SJCRH30 (cell line): ENCODE measurements around the gene GLMP. TPM values are rescaled to one million over a fixed set of nuclear protein-coding genes. Genes with fewer than 3 reads are reported as not detected.
A peak's percentile ranks its signal among the peaks of the same experiment; 100 is the strongest.

Experiments
- DNase-seq, 2 experiments: peaks; one replicate each; pipeline ENCODE4 v3.0.0-alpha.2; 2015 to 2020
- H3K27ac ChIP-seq: fragments of 250-450 bp; sonication (Bioruptor Pico); 2 replicates; pipeline ENCODE4 v1.5.1; 2020; ENCODE audit warnings: mild to moderate bottlenecking, moderate library complexity
- H3K27me3 ChIP-seq: fragments of 250-450 bp; sonication (Bioruptor Pico); 2 replicates; pipeline ENCODE4 v1.5.1; 2020; ENCODE audit warnings: mild to moderate bottlenecking, moderate library complexity
- H3K36me3 ChIP-seq: fragments of 250-450 bp; sonication (Bioruptor Pico); 2 replicates; pipeline ENCODE4 v1.5.1; 2020; ENCODE audit warnings: mild to moderate bottlenecking, moderate library complexity
- H3K4me1 ChIP-seq: fragments of 250-450 bp; sonication (Bioruptor Pico); 2 replicates; pipeline ENCODE4 v1.5.1; 2020; ENCODE audit warnings: mild to moderate bottlenecking, moderate library complexity
- H3K4me3 ChIP-seq: fragments of 250-450 bp; sonication (Bioruptor Pico); 2 replicates; pipeline ENCODE4 v1.5.1; 2020; ENCODE audit warnings: mild to moderate bottlenecking, moderate library complexity
- H3K9me3 ChIP-seq: fragments of 250-450 bp; sonication (Bioruptor Pico); replicated peaks from 2 replicates; pipeline ENCODE4 v1.5.1; 2020; ENCODE audit warnings: mild to moderate bottlenecking, moderate library complexity
- total RNA-seq: library from RNA; depleted of rRNA; stranded (reverse); fragments of >200 nt; shearing (Covaris generic); gene quantifications from 2 replicates; pipeline ENCODE4 v1.2.3, GENCODE V29; 2014

The GLMP gene
- total RNA-seq, 1 experiment from 2014 or later: 6.1 TPM

DNA sequence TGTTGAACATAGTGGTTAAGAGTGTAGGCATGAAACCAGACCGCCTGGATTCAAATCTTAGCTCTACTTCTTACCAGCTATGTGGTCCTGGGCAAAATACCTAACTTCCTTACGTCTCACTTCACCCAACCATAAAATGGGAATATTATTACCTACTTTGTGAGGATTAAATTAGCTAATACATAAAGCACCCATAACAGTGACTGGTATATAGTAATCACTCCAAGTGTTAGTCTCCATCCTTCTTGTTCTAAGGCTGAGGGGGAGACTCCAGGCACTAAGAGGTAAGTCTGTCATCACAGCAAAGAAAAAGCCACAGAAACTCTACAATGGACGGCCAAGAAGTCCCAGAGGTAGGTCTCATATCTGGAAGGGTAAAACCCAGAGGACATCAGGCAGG is 15.6 kb downstream of the GLMP start:
- Histone ChIP-seq H3K4me3 (no peak overlapping the region), H3K9me3 (no peaks in the 10 kb centered on the region), H3K4me1 (peaks cover 9% of the 10 kb centered on the region), H3K27ac (no peak overlapping the region), H3K27me3 (no peaks in the 10 kb centered on the region), H3K36me3 (peaks cover 33% of the 10 kb centered on the region)
- no peak for DNase-seq

DNA sequence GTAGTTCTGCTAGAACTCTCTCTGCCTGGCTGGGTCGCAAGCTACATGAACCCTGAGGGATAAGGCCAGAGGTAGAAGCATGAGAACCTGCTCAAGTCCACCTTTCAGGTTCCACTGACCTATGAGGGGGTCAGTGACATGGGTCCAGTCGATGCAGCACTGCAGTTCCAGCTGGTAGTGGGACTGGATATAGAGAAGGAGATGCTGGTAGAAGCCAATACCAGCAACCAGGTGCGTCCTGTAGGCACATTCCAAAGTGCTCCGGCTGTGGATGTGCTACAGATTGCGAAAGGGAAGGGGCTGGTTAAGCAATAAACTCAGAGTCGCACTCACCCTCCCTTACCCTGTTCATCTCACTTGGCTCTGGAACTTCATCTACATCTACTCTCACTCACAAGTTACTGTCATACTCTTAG is 18.5 kb downstream of the GLMP start:
- no peaks in the 10 kb centered on the region for H3K9me3 ChIP-seq
- no peaks in the 10 kb centered on the region for H3K27me3 ChIP-seq
- no peak for DNase-seq
- peaks cover 56% of the 10 kb centered on the region for H3K36me3 ChIP-seq
- no peak overlapping the region for H3K4me3 ChIP-seq
- H3K4me1 ChIP-seq: peaks cover 9% of the 10 kb centered on the region
- H3K27ac ChIP-seq: no peak overlapping the region

DNA sequence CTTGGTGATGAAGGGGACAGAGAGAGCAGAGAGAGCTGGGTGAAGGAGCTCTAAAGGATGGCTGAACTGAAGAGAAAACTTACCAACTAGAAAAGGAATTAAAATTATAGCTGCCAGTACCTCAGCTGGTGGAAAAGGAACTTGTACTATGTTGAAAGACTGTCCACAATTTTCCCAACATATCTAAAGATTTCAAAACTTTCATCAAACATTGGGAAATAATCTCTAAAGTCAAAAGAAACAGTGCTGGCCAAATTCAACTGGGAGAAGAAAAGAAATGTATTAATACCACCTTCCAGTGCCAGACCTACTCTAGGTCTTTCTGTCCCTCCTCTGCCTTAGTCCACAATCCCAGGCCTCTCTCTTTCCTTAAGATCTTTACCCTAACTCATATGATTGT is 18.9 kb downstream of the GLMP start:
- DNase-seq: no peak
- H3K4me1 ChIP-seq: peaks cover 7% of the 10 kb centered on the region
- H3K27me3 ChIP-seq: no peaks in the 10 kb centered on the region
- peaks cover 60% of the 10 kb centered on the region for H3K36me3 ChIP-seq
- no peak overlapping the region for H3K27ac ChIP-seq
- no peaks in the 10 kb centered on the region for H3K9me3 ChIP-seq
- no peak overlapping the region for H3K4me3 ChIP-seq

DNA sequence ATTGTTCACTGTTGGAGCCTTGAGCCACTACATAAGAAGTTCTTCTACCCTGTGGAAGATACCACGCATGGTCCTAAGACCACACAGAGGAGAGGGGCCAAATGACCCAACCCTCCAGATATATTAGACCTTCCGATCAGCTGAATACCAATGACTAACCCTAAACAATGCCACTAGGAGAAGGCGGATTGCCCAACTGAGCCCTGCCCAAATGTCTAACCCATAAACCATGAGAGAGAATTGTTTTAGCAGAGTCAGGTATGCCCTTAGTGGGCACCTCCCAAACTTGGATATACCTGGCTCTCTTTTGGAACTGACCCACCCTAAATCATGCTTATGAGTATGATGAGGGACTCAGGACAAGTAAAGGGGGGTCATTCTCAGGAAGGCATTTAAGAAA is 25.2 kb downstream of the GLMP start:
- Histone ChIP-seq H3K4me1 (no peaks in the 10 kb centered on the region), H3K36me3 (peaks cover 79% of the 10 kb centered on the region), H3K9me3 (no peaks in the 10 kb centered on the region), H3K27me3 (no peaks in the 10 kb centered on the region), H3K27ac (no peak overlapping the region), H3K4me3 (no peak overlapping the region)
- DNase-seq: no peak

DNA sequence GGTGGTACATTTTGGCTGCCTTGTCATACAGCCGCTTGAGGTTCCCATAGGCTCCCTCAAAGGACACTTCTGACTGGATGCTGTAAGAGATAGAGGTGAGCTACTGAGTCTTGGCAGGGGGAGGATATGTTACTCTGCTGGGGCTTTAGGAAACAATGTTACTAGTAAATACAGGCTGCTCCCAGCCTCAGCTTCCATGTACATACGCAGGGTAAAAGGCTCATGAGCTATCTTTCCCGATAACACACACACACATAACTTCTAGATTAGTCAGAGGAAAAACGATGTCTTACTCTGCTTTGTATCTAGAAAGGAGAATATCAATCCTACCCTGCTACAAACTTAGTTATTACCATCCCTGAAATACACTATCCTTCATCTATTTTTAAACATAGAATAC is 27.1 kb downstream of the GLMP start:
- Histone ChIP-seq H3K36me3 (peaks cover 81% of the 10 kb centered on the region), H3K27me3 (no peaks in the 10 kb centered on the region), H3K4me1 (no peaks in the 10 kb centered on the region), H3K27ac (no peak overlapping the region), H3K4me3 (no peak overlapping the region), H3K9me3 (no peaks in the 10 kb centered on the region)
- DNase-seq: no peak

DNA sequence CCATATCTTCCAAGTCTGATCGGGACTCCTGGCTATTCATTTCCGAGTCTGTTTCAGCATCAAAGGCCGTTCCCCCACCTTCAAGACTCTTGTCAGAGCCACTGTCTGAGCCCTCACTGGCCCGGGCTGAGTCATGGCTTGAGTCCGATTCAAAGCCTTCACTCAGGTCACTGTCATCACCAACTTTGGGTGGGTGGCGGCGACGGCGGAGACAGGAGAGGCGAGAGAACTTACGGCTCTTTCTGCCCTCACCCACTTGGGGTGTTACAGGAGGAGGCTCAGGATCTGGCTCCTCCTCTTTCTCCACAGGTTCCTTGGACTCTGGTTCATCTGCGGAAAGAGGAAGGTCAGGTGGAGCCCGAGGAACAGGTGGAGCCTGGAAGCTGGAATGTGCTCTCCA is 29.4 kb downstream of the GLMP start:
- H3K9me3 ChIP-seq: no peaks in the 10 kb centered on the region
- peaks cover 76% of the 10 kb centered on the region for H3K36me3 ChIP-seq
- no peak overlapping the region for H3K4me3 ChIP-seq
- H3K27me3 ChIP-seq: no peaks in the 10 kb centered on the region
- no peak for DNase-seq
- H3K27ac ChIP-seq: no peak overlapping the region
- H3K4me1 ChIP-seq: peaks cover 5% of the 10 kb centered on the region; the same call in 1 of the 2 replicates

DNA sequence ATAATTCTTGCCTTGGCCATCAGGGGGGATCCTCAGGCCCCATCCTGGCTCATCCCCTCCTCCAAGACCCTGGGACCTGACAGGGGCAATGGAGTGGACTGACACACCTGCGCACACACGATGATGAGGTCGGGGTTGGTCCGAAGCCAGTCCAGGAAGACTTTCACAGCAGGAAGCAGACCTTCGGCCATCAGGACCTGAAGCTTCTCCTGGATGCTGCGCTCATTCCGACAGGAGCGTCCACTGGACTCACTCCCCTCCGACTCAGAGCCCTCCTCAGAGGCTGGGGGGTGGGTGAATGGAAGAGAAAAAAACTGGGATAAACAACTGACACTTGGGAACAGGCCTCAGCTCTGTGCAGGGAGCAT is 32.2 kb downstream of the GLMP start:
- H3K4me3 ChIP-seq: no peak overlapping the region
- no peak overlapping the region for H3K27ac ChIP-seq
- H3K27me3 ChIP-seq: no peaks in the 10 kb centered on the region
- H3K36me3 ChIP-seq: peaks cover 84% of the 10 kb centered on the region
- DNase-seq: no peak
- H3K4me1 ChIP-seq: peaks cover 13% of the 10 kb centered on the region
- no peaks in the 10 kb centered on the region for H3K9me3 ChIP-seq

DNA sequence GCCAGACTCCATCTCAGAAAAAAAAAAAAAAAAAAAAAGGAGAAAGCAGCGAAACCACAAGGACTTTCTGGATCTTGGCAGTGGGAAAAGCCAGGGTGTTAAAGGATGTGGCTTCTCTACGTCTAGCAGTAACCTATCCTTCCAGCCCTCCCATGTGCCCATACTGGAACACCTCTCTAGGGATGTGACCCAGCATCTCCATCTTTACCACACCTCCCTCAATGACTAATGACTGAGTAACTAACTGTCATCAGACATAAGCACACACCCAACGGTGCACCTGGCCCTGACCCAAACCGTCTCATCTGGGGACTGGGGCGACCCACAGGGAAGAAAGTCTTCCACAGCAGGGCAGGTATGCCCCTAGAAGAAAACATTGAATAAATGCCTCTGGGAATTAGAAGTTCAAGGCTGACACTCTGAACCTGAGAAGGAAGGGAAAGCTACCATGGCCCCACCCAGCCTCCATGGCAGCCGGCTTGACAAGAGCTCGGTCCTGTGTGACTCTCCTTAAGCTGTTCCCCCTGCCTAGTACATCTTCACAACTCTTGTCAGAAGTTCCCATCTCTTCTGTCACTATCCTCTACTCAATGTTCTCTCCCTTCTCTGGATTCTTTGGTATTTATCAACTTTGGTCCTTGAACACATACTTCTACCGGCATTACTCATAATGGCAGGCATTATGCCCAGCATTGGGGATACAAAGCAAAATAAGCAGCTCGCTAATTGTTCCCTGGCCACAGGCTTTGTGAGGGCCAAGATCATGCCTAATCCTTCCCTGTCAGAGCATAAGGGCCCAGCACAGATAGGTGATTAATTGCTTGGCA is 32.8 kb downstream of the GLMP start:
- H3K36me3 ChIP-seq: peaks cover 84% of the 10 kb centered on the region

DNA sequence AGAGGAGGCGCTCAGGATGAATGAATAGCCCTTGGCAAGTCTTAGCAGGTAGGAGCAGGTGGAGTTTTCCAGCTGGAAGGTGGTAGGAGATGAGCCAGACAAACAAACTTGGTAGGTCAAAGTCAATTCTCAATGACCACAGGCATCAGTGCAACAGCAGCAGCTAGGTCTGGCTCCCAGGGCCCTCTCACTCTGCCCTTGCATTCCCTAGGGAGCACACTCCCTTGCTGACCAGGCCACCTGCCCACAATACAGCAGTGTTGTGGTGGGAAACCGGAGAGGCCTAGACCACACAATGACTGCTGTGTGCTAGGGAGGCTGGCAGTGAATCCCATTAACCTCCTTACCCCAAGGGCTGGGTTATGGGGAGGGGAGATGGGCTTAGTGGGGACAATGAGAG is 34.6 kb downstream of the GLMP start:
- peak; percentile 88 to 94 for DNase-seq
- peak overlapping the region; percentile 43; the same call in 1 of the 2 replicates for H3K27ac ChIP-seq
- H3K27me3 ChIP-seq: no peaks in the 10 kb centered on the region
- H3K4me3 ChIP-seq: no peak overlapping the region
- H3K9me3 ChIP-seq: no peaks in the 10 kb centered on the region
- peaks cover 13% of the 10 kb centered on the region for H3K4me1 ChIP-seq
- H3K36me3 ChIP-seq: peaks cover 72% of the 10 kb centered on the region

More for the DNA sequence above, 32.8 kb downstream of the GLMP start:
- H3K27ac ChIP-seq: no peak overlapping the region
- no peak for DNase-seq
- H3K9me3 ChIP-seq: no peaks in the 10 kb centered on the region
- H3K4me1 ChIP-seq: peaks cover 13% of the 10 kb centered on the region
- no peak overlapping the region for H3K4me3 ChIP-seq
- no peaks in the 10 kb centered on the region for H3K27me3 ChIP-seq

DNA sequence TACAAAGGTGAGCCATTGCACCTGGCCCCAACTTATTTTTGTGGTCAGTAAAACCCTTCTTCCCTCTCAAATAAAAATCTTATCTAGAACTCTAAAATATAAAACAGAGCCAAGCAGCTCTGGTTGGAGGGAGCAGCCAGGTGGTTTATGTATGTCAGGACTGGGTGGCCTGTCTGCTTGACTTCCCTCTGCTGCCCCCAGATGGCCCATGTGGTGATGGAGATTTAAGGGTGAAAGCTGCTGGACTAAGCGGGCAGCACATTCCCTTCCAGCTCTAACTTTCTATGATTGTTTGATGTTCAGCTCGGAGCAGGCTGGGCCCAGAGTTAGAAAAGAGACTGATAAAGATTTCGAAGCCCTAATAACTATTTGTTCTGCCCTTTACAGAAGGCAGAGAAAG is 35.7 kb downstream of the GLMP start:
- H3K27ac ChIP-seq: no peak overlapping the region
- H3K27me3 ChIP-seq: no peaks in the 10 kb centered on the region
- DNase-seq: no peak
- H3K36me3 ChIP-seq: peaks cover 71% of the 10 kb centered on the region
- peaks cover 13% of the 10 kb centered on the region for H3K4me1 ChIP-seq
- no peaks in the 10 kb centered on the region for H3K9me3 ChIP-seq
- H3K4me3 ChIP-seq: no peak overlapping the region

DNA sequence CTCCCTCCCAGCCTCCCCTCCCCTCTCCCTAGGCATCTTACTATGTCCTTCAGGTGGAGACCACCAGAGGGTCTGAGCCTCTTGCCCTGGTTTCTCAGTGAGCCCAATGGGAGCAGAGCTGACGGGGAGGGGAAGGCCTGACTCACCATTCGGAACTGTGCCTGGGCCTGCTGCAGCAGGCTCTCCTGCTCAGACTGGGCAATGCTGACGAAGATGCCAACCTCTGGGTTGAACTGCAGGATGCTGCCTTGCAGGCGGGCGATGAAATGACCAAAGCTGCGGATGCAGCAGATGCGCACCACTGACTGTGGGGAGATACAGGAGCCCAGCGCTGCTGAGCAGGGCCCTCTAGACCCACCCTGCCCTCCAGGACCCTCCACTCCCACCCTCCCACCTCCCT is 36.6 kb downstream of the GLMP start:
- no peak for DNase-seq
- Histone ChIP-seq H3K4me1 (peaks cover 13% of the 10 kb centered on the region), H3K4me3 (no peak overlapping the region), H3K27me3 (no peaks in the 10 kb centered on the region), H3K27ac (no peak overlapping the region), H3K9me3 (no peaks in the 10 kb centered on the region), H3K36me3 (peaks cover 70% of the 10 kb centered on the region)

DNA sequence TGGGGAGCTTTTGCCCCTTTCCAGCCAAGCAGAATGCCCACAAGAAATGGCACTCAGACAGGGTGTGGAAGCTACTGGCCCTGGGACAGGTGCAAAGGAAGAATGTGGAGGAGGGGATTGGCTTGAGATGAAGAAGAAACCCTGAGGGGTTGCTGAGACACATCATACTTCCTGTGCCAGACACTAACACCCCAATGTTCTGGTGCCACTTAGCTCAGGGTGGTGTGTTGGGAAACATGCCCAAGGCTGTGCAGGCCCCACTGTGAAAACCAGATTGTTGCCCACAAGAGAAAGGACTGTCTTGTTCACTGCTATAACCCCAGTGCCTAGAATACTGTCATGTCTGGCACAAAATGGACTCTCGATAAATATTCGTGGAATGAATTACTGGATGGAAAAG is 37.8 kb downstream of the GLMP start:
- Histone ChIP-seq H3K9me3 (no peaks in the 10 kb centered on the region), H3K36me3 (peaks cover 66% of the 10 kb centered on the region), H3K4me3 (no peak overlapping the region), H3K27me3 (no peaks in the 10 kb centered on the region), H3K4me1 (peaks cover 13% of the 10 kb centered on the region), H3K27ac (no peak overlapping the region)
- DNase-seq: no peak

DNA sequence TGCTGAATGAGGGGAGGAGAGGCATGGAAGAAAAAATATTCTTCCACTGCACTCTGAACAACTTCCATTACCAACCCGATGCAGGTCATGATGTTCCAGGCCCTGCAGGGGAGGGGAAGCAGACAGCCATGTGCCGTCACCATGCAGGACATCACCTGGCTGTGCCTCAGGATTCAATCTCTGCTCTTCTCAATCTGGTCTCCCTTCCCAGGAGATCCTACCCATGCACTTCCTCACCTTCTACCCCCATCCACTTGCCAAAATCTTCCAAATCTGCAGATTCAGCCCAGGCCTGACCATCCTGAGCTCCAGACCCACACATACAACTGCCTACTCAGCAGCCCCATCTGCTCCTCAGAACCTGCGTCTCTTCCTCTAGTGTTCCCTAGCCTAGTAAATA is 41.8 kb downstream of the GLMP start:
- no peak overlapping the region for H3K27ac ChIP-seq

DNA sequence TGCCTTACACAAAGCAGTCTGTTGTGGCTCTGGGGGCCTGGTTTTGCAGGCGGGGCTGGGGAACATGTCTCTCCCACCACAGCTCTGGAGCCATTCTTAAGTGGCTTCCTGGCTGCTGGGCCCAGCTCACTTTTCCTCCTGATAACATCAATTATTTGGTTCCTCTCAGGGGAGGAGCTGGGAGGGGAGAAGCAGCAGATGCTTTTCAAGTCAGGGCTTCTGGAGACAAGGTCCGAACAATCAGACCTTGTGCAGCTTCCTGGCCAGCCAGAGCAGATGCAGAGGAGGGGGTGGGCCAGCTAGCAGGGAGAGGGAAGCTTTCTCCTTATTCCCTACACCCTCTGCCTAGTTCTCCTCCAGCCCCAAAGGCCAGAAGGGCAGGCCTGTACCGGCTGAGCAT is 44.0 kb downstream of the GLMP start:
- Histone ChIP-seq H3K27ac (no peak overlapping the region), H3K4me3 (no peak overlapping the region), H3K36me3 (peaks cover 44% of the 10 kb centered on the region), H3K27me3 (no peaks in the 10 kb centered on the region), H3K4me1 (no peaks in the 10 kb centered on the region), H3K9me3 (no peaks in the 10 kb centered on the region)
- DNase-seq: peak; percentile 41 to 45

More for the DNA sequence above, 41.8 kb downstream of the GLMP start:
- H3K4me3 ChIP-seq: no peak overlapping the region
- H3K27me3 ChIP-seq: no peaks in the 10 kb centered on the region
- no peaks in the 10 kb centered on the region for H3K9me3 ChIP-seq
- no peak for DNase-seq
- H3K36me3 ChIP-seq: peaks cover 55% of the 10 kb centered on the region
- H3K4me1 ChIP-seq: no peaks in the 10 kb centered on the region

DNA sequence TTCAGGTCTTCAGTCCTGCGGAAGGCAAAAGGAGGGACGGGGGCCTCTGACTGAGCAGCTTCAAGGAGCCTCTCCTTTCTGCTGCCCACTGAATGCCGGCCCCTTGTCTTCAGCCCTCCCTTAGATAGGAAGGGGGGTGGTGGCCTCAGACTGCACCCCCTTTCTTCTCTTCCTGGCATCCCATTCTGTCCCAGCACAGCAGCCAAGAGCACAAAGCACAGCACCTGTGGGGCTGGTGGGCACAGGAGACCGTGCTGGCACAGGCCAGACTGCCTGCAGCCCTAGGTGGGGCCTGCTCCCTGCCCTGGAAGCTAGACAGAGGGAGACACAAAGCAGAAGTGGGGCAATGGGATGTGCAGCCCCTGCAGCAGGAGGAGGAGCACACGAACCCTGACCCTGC is 45.9 kb downstream of the GLMP start:
- DNase-seq: no peak
- Histone ChIP-seq H3K9me3 (no peaks in the 10 kb centered on the region), H3K36me3 (peaks cover 36% of the 10 kb centered on the region), H3K4me3 (no peak overlapping the region), H3K27ac (no peak overlapping the region), H3K4me1 (no peaks in the 10 kb centered on the region), H3K27me3 (no peaks in the 10 kb centered on the region)

DNA sequence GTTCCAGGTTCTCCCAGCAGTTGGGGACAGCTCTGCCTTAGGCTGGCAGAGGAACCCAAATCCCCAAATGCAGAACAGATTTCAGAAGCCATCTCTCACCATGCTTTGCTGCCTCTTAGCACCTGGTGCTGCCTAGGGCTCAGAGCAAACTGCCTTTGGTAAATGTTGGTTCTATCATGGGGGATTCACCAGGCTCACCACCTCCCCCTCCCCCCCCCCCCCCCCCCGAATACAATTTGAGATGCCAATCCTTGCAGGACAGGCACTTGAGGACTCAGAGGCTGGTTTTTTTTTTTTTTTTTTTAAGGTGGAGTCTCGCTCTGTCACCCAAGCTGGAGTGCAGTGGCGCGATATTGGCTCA is 47.2 kb downstream of the GLMP start:
- DNase-seq: no peak
- Histone ChIP-seq H3K9me3 (no peaks in the 10 kb centered on the region), H3K4me1 (no peaks in the 10 kb centered on the region), H3K4me3 (no peak overlapping the region), H3K27me3 (no peaks in the 10 kb centered on the region), H3K27ac (no peak overlapping the region), H3K36me3 (peaks cover 29% of the 10 kb centered on the region)
